ENCODE results near the gene TPCN2.

Gene TPCN2

DNA sequence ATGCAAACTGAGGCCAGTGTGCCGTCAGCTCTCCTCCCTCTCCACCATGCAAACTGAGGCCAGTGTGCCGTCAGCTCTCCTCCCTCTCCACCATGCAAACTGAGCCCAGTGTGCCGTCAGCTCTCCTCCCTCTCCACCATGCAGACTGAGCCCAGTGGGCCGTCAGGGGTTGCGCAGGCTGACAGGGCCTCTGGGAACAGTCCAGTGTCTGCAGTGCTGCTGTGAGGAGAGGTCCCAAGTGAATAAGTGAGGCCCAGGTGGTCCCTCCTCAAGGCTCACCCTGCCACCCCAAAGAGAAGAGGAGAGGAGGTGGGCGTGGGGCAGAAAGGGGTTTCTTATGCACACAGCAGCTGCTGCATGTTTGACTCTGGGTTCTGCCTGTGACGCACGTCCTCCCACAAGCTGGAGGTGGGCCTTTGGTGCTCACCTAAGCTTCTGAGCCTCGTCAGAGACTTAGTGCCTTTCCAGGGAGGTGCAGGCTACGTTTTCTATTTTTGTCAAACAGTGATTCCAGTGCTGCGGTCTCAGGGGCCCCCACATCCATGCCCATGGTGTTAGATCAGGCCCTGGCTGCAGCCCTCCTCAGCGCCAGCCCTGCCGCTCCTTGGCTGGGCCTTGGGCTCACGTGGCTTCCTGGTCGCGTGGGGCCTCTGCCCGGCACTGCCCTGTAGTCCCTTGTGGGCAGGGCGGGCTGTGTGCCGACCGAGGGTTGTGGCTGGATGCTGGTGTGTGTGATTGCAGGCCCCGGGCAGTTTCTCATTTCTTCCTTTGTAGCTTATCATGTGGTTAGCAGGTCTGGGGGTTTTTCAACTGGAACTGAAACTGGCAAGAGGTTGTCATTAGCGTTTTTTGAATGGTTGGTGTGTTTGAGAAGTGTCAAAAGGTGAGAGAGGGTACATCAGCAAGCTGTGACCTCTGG, 7.1 kb downstream of the TPCN2 start:
- no peak for DNase-seq (ENCODE audit: low read depth in 1 of 2, low spot score in 1 of 2)

DNA sequence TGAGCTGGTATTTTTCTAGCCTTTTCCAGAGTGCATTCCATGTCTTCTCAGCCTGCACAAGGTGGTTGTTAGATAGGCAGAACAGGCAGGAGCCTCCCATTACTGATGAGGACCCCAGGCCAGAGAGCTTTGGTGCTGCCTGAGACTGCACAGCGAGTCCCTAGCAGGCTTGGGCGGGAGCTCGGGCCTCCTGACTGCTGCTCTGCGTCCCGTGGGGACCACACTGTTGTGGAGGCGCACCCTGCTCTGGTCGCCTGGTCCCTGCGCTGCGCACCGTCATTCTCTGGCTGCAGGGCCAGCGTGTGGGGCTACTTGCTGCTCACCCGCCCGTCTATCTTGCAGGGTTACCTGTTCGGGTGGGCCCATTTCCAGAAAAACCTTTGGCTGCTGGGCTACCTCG, 8.5 kb downstream of the TPCN2 start:
- DNase-seq (ENCODE audit: low read depth in 1 of 2, low spot score in 1 of 2), result no peak

DNA sequence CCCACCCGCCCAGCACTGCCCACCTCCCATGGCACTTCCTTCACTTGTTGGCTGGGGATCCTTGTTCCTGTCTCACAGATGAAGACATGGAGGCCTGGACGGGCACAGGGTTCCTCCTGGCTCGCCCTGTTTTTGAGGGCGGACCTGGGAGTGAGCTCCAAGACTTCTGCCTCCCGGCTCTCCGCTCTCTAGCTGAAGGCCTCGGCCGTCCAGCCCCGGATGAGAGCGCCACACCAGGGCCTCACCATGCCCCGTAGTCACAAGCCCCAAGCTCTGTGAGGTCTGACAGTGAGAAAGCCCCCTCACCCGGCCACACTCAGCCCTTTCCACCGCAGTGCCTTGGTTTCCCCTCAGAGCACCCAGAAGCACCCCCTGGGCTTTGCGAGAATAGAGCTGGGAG, 9.1 kb downstream of the TPCN2 start:
- no peak for DNase-seq (ENCODE audit: low read depth in 1 of 2, low spot score in 1 of 2)

DNA sequence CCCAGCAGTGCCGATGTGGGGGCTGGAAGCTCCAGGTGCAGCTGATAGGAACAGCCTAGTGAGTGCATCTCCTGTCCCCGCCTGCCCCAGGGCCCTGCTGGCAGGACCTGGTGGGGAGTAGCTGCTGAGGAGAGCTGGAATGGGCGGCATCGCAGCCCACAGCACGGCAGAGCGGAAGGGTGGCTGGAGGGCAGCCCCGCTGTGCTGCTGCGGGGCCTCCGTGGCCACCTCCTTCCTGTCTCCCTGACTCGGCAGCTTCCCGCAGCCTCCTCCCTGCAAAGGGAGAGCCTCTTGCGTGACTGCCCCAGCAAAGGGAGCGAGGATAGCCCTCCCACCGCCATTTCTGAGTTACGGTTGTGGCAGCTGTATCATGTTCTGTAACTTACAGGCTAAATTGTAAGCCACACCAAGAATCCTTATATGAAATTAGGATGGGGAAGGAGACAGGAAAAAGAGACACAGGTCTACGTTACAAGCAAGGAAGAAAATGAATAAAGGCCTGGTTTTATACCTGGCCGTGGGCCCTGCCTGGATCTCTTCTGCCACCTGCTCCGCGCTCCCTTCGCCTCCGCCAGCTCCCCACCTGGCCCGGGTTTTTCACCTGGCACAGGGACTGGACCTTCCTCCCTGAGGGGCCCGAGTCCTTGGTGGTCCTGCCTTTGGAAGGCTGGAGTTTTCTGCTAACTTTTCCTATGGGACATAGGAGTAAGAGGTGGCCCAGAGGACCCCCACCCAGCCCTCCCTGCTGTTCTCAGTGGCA, 10.0 kb downstream of the TPCN2 start:
- DNase-seq (ENCODE audit: low read depth in 1 of 2, low spot score in 1 of 2), result no peak

DNA sequence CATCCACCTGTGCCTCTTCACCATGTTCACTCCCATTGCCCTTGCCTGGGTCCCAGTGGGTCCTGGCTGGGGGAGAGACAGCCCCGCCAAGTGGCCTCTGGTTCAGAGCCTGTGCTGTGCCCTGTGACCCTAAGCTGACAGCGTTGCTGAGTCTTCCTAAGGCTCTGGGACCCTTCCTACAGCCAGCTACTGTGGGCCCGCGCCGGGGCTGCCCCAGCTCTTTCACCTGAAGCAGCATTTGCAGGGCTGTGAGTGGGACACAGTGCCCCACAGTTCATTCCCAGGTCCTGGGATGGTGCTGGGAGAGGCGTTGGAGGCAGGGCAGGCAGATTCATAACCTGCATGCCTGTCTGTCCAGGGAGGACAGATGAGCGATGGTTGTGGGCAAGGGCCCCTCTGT, 10.7 kb downstream of the TPCN2 start:
- DNase-seq (ENCODE audit: low read depth in 1 of 2, low spot score in 1 of 2), result no peak

DNA sequence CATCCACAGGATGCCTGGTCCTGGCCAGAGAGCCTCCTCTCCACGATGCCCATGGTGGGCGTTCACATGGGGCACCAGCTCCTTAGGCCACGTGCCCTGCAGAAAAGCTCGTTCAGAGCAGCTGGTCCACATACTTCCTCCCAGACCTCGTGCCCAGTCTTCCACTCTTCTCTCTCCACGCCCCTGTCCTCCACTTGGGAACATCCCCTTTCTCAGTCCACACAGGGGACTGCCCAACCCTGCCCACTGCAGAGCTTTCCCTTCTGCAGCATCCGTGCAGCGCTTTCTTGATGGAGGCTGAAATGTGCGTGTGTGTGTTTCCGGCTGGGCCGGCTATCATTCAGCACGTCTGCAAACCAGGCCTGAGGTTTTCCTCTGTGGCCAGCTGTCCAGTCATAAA, 11.3 kb downstream of the TPCN2 start:
- no peak for DNase-seq (ENCODE audit: low read depth in 1 of 2, low spot score in 1 of 2)

DNA sequence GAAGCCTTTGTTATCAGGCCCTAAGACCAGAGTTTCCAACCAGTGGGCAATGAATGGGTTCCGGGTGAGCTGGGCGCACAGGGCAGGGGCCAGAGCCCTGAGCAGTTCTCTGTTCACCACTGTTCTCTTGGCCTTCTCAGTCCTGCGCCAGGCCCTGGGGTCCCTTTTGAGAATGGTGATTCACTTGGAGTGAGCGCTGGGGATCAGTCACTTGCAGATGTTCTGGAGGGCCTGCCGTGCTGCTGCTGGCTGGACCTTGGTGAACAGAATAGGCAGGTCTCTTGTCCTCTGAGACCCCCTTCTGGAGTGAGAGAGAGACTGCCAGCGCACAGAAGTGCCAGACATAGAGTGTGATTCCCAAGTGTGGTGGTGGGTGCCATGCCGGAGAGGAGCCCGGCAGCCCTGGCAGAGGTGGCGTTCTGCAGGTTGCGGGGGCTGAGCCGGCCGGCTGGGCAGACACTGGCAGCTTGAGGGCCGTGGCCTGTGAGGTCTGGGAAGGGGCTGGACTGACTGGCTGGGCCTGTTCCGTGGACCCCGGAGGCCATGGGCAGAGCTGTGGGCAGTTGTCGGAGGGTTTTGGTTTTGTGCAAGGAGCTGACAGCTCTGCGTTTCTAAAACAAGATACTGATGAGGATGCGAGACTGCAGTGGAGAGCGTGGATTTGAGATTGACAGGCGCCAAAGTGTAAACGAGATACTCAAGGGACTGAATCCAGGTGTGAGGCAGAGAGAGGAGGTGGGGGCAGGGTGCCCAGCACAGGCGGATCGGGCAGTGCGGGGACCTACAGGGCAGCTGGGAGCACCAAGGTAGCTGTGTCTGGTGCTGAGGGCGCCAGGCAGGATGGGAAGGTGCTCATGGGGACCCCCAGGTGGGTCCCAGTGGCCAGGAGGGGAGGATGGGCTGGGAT, 12.3 kb downstream of the TPCN2 start:
- DNase-seq (ENCODE audit: low read depth in 1 of 2, low spot score in 1 of 2), result no peak

DNA sequence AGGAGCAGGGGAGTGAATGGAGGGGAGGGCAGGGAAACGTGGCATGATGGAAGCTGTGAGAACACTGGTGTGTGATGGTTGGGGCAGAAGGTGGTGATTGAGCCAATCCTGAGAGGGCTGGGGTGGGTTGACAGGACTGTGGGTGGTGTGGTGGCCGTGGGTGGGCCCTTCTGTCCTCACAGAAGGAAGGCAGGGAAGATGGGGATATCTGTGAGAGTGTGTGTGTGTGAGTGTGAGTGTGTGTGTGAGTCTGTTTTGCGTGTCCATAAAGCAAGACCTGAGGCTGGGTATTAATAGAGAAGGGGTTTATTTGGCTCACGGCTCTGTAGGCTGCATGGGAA, 13.0 kb downstream of the TPCN2 start:
- no peak for DNase-seq (ENCODE audit: low read depth in 1 of 2, low spot score in 1 of 2)

DNA sequence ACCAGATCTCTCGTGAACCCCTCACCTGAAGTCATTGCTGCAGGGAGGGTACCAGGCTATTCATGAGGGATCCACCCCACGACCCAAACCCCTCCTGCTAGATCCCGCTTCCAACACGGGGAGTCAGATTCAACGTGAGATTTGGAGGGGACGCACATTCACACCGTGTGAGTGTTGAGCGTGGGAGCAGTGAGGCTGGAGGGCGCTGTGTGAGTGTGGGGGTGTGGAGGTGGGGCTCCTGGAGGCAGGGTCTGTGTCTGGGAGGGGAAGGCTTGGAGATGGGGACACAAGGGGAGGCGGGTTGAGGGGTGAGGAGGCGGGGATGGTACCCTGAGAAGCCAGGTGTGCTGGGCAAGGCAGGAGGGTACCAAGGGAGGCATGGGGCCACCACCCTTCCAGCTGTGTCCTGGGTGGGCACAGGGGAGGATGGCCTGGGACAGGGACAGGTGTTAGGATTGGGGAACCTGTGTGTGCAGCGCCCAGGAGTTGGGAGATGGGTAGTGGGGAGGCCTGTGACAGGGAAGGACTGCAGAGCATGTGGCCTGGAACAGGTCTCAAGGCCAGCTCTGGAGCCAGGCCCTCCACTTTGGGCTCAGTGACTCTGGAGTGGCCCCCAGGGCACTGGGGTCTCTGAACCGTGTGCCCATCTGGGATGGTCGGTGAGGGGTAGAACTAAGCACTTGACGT, 13.6 kb downstream of the TPCN2 start:
- no peak for DNase-seq (ENCODE audit: low read depth in 1 of 2, low spot score in 1 of 2)

DNA sequence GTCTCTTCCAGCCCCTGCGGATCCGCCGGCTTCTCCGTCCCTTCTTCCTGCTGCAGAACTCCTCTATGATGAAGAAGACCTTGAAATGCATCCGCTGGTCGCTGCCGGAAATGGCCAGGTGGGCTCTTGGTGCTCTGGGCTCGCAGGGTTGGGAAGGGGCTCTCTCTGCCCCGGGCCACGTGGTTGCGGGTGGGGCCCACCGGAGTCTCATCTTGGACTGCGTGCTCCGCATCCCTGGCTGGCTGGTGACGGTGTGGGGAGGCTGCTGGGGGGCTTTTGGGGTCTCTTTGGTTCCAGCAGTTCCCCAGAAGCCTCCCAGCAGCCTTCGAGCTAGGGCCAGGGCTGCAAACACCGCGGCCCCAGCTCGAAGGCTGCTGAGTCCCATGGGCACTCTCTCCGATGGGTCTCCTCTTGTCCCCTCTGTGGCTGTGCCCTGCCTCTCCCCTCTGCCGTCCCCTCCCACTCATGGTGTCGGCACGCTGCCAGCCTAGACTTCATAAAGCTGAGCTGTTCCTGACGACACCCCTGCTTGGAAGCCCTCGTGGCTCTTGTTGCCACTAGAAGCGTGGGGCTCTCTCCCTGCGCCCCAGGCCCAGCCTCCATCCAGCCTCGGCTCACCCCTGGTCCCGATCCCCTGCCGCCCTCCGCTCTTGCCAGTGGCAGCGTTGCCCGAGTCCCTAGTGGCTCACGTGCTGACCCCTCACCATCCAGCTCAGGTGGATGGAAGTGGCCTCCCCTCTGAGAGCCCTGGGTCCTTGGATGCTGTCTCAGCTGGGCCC, 14.3 kb downstream of the TPCN2 start:
- no peak for DNase-seq (ENCODE audit: low read depth in 1 of 2, low spot score in 1 of 2)

DNA sequence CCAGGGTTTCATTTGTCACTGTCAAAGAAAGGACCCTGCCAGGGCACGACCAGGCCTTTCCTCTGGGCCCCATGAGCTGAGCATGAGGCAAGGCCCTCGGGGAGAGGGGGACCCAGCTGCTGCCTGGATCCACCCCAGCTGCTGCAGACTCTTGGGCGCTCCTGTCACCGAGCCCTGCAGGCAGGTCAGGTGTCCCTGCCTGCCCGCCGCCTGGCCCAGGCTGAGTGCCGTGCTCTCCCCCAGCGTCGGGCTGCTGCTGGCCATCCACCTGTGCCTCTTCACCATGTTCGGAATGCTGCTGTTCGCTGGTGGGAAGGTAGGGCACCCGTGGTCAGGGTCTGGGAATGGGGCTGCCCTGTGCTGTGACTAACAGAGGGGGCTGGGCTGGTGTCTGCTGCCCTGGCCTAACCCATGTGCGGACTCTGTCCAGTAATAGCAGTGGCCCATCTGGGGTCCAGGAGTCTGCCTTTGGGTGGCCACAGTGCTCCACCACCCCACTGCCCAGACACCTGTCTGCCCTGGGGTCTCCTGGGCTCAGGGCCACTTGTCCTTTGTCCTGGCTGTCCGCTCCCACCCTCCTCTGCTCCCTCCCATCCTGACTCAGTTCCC, 15.0 kb downstream of the TPCN2 start:
- no peak for DNase-seq (ENCODE audit: low read depth in 1 of 2, low spot score in 1 of 2)

DNA sequence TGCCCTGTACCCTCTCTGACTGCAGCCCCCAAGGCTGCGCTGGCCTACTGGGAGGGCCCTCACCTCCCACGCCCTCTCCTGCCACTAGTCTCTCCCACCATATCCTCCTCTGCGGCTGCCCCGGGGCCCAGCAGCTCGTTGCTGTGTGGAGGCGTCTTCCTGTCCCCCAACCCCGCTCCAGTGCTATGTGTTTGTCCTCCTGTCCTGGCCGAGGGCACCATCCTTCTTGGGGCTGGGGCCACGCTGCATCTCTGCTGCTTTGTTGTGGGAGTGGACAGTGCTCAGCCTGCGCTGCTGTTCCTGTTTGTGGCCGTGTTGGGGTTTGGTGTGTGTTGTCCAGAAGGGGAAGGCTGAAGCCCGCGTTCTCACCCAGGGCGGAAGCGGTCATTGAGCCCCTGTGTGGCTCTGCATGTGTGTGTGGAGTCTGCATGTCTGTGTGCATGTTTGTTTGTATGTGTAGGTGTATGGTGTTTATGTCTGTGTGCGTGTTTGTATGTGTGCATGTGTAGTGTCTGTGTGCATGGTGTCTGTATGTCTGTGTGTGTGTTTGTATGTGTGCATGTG, 15.7 kb downstream of the TPCN2 start:
- no peak for DNase-seq (ENCODE audit: low read depth in 1 of 2, low spot score in 1 of 2)

DNA sequence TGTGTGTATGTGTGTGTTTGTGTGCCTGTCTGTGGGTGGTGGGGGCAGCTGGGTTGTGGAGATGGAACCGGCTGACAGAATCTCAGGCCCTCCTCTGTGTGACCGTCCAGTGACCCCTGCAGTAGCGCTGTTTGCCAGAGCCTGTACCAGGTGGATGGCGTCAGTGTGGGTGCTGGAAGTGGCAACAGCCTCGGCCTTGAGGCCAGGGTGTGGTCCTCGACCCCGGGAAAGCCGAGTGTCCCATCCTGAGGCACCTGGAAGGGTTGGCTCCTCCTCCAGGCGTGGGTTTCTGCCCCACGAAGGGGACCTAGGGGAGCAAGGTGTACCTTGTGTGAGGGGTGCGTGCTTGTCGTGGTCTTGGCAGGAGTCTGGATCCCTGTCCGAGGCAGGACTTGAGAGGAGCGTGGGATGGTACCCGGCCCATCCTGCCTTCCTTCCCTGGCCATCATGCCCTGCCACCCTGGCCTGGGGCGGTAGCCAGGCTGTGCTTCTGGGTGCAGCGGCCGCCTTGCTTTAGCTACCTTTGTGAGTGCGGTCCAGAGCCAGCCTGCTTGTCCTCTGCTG, 16.5 kb downstream of the TPCN2 start:
- no peak for DNase-seq (ENCODE audit: low read depth in 1 of 2, low spot score in 1 of 2)

DNA sequence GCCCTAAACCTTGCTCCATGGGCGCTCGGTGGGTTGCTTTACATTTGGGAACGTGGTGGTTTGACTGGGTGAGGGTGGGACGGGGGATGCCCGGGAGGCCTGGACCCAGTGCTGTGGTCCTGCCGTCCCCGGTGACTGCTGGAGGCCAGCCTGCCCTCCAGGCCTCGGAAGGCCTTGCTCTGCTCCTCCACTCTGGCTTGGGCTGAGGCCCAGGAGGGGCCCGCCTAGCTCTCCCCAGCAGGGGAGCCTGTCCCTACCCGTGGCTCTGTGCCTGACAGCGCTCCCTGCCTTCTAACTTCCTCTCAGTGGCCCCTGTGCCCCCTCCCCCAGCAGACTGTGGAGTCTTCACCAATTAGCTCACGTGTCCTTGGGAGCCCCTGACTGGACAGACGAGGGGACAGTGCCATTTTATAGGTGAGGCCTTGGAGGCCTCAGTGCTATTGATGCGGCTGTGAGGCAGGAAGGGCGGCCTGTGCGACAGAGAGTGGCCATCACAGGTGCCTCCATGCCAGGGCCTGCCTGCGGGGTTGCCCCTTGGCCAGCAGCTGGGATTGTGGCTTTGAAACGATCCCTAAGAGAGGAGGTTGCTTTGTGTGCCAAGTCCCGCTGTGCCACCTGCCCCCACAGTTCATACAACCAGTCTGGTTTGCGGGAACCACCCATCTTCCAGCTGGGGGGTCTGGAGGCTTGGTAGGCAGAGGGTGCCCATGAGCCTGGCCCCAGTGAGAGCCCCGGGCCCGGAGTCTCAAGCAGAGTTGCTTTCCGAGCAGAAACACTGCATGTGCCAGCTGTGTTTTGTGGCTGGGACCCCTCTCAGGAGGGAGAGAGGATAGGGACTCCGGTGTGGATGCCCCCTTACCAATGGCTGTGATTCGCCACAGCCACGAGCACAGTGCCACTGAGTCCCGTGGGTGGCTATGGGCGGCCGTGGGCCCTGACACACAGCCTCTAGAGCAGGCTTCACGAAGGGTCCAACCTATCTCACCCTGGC, 17.7 kb downstream of the TPCN2 start:
- no peak for DNase-seq (ENCODE audit: low read depth in 1 of 2, low spot score in 1 of 2)

DNA sequence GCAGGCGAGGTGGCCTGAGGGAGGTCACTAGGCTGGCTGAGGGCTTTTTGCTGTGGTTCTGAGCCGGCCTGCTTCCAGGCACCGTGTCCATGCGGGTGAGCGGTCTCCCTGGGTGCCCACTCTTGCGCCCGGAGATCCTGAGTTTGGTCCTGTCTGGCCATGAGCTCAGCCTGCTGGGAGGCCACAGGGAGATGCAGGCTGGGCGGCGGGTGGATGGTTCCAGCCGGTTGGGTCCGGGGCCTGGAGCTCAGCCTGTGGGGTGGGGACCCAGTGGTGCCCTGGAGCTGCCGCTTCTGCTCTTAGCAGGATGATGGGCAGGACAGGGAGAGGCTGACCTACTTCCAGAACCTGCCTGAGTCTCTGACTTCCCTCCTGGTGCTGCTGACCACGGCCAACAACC, 18.5 kb downstream of the TPCN2 start:
- DNase-seq (ENCODE audit: low read depth in 1 of 2, low spot score in 1 of 2), result no peak

DNA sequence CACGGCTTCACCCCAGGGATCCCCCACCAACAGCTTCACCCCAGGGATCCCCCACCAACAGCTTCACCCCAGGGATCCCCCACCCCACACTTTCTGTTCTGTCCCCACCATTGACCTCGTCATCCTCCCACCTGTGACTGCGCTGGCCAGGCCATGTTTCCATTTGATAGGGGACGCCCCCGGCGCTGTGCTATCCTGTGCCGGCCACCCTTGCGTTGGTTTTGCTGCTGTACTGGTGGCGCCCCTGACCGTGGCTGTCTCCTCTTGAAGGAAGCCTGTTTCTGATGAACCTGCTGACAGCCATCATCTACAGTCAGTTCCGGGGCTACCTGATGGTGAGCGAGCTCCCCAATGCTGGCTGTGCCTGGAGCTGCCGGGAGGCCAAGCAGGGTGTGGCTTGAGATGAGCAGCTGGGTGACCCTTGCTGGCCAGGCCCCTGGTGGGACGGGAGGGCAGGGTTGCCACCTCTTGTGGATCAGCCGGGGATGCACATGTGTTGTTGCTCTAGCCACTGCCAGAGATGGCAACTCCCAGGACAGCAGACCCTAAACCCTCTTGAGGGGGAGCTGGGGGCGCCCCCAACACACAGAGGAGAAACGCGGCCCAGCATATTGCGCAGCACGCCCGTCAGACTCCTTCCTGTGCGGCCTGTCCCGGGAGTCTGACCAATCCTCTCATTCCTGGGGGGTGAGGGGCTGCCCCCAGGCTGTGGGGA, 22.5 kb downstream of the TPCN2 start:
- no peak for DNase-seq (ENCODE audit: low read depth in 1 of 2, low spot score in 1 of 2)

DNA sequence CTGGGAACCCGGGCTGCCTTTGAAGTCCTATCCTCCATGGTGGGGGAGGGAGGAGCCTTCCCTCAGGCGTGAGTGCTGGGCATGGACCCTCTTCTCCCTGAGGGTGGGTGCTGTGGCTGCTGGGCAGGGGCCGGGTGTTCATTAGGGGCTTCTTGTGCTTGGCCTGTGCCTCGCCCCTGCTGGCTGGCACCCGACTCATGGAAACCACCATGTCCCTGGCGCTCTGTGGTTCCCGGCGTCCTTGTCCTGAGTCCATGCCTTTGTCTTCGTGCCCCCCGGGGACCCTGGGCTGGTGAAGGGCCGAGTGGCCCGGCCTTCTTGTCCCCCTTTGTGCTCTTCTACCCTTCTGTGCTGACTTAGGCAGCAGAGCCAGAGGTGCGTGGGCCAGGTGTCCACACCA, 23.2 kb downstream of the TPCN2 start:
- no peak for DNase-seq (ENCODE audit: low read depth in 1 of 2, low spot score in 1 of 2)

All from stimulated activated CD4-positive, alpha-beta T cell treated with anti-CD3 and anti-CD28 coated beads, Interleukin-15, amount 100 ng/mL, for 1 hour (primary cell).